Measurements from ENCODE around the gene DNAJC27. TPM values are rescaled to one million over a fixed set of nuclear protein-coding genes. Genes with fewer than 3 reads are reported as not detected.

The DNAJC27 gene
- polyA plus RNA-seq, 1 of the 3 experiments (the other 2 are of a cell fraction): 2.4 TPM

GRCh38 chr2:24917731-24918325, 53.9 kb downstream of the DNAJC27 start:
- DNase-seq: no peak
- no peaks in the 10 kb centered on the region for H3K36me3 ChIP-seq (replicated peaks in 1 of 2; ENCODE audit: control insufficient read depth in 1 of 2, insufficient read depth in 2 of 2, low read length in 1 of 2)
- peaks cover 8% of the 10 kb centered on the region; the same call in 1 of the 2 replicates for H3K79me2 ChIP-seq (ENCODE audit: insufficient read depth)
- peaks cover 6% of the 10 kb centered on the region for H3F3A ChIP-seq (replicated peaks; ENCODE audit: insufficient read depth)
- no peak for TF ChIP-seq MXI1 (IDR thresholded peaks at IDR 0.05; ENCODE audit: low read depth, low read length)
- no peaks in the 10 kb centered on the region for H3K9me3 ChIP-seq
- H2AFZ ChIP-seq (ENCODE audit: low read depth): no peak overlapping the region
- no peak overlapping the region for H3K27ac ChIP-seq (ENCODE audit: low read depth in 2 of 2, low read length in 1 of 2)
- H3K9me2 ChIP-seq: no peaks in the 10 kb centered on the region
- H3K4me2 ChIP-seq: no peak overlapping the region
- ChIA-PET POLR2A (no interaction called here), CTCF (interaction anchor here (1.1 kb wide), 1 partner anchor 278 kb away, joined by 3 read pairs; no protein-coding TSS in a partner anchor)
- peaks cover 6% of the 10 kb centered on the region; the same call in 1 of the 2 replicates for H4K20me1 ChIP-seq (ENCODE audit: insufficient read depth)
- H3K4me3 ChIP-seq (ENCODE audit: low read depth in 2 of 2, low read length in 1 of 2): no peak overlapping the region
- 96% methylated on average over 12 of the region's 12 CpGs for WGBS (ENCODE audit: low lambda C conversion rate)
- H3K27me3 ChIP-seq (ENCODE audit: insufficient read depth): no peaks in the 10 kb centered on the region
- H3K4me1 ChIP-seq (ENCODE audit: control insufficient read depth in 1 of 2, insufficient read depth in 2 of 2, low read depth in 1 of 2, low read length in 1 of 2): peaks cover 0 to 27% of the 10 kb centered on the region in 2 experiments; a peak in 1 of 4 replicates
- H3K9ac ChIP-seq: no peak overlapping the region

DNA sequence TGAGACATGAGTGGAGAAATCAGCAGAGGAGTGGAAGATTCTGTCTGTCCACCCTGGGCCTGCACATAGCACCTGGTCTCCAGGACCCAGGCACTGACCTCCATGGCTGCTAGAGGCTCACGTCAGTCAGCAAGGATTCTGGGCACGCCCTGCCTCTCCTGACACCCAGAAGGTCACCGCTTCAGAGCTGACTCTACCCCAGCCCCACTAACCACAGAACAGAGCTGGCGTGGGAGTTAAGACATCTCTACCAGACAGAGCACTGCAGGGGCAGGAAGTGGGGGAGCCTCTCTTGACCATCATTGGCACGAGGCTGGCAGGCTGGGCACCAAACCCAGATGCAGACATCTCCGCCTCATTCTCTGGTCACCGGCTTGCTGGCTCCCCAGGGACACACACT, 54.7 kb downstream of the DNAJC27 start:
- ChIA-PET POLR2A (no interaction called here), CTCF (interaction anchor here (1.1 kb wide), 1 partner anchor 279 kb away, joined by 3 read pairs; no protein-coding TSS in a partner anchor)
- 87% methylated on average over 3 of the region's 7 CpGs for WGBS (ENCODE audit: low lambda C conversion rate)
- no peaks in the 10 kb centered on the region for H3K9me2 ChIP-seq
- peaks cover 6% of the 10 kb centered on the region for H3F3A ChIP-seq (replicated peaks; ENCODE audit: insufficient read depth)
- no peak overlapping the region for H3K9ac ChIP-seq
- H3K4me2 ChIP-seq: no peak overlapping the region
- no peak for DNase-seq
- H3K36me3 ChIP-seq (replicated peaks in 1 of 2; ENCODE audit: control insufficient read depth in 1 of 2, insufficient read depth in 2 of 2, low read length in 1 of 2): no peaks in the 10 kb centered on the region
- peaks cover 6% of the 10 kb centered on the region; the same call in 1 of the 2 replicates for H4K20me1 ChIP-seq (ENCODE audit: insufficient read depth)
- H3K79me2 ChIP-seq (ENCODE audit: insufficient read depth): peaks cover 8% of the 10 kb centered on the region; the same call in 1 of the 2 replicates
- no peak overlapping the region for H2AFZ ChIP-seq (ENCODE audit: low read depth)
- no peak overlapping the region for H3K4me3 ChIP-seq (ENCODE audit: low read depth in 2 of 2, low read length in 1 of 2)
- no peak overlapping the region for H3K27ac ChIP-seq (ENCODE audit: low read depth in 2 of 2, low read length in 1 of 2)
- peaks cover 0 to 27% of the 10 kb centered on the region in 2 experiments; a peak in 1 of 4 replicates for H3K4me1 ChIP-seq (ENCODE audit: control insufficient read depth in 1 of 2, insufficient read depth in 2 of 2, low read depth in 1 of 2, low read length in 1 of 2)
- TF ChIP-seq, protein P1, sequence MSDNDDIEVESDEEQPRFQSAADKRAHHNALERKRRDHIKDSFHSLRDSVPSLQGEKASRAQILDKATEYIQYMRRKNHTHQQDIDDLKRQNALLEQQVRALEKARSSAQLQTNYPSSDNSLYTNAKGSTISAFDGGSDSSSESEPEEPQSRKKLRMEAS (IDR thresholded peaks at IDR 0.05; ENCODE audit: low read depth): no peak
- TF ChIP-seq GATA2 (CRISPR knock-in tag; IDR thresholded peaks at IDR 0.05) (no peak), MXI1 (IDR thresholded peaks at IDR 0.05; ENCODE audit: low read depth, low read length) (no peak), POLR2AphosphoS5 (IDR thresholded peaks at IDR 0.05; ENCODE audit: low read depth, low read length) (no peak), REST (IDR thresholded peaks at IDR 0.05; ENCODE audit: low read depth, low read length) (no peak), EP300 (IDR thresholded peaks at IDR 0.05; ENCODE audit: borderline replicate concordance in 1 of 2, low read depth in 1 of 2, low read length in 1 of 2) (no peak), FOXJ3 (CRISPR knock-in tag; IDR thresholded peaks at IDR 0.05) (no peak), FOXM1 (IDR thresholded peaks at IDR 0.05; ENCODE audit: low read depth) (no peak), ZBTB33 (IDR thresholded peaks at IDR 0.05; ENCODE audit: borderline replicate concordance, low read depth) (no peak), TCF12 (IDR thresholded peaks at IDR 0.05) (no peak), EZH2phosphoT487 (IDR thresholded peaks at IDR 0.05; ENCODE audit: borderline replicate concordance, low read depth) (no peak), NFIC (IDR thresholded peaks at IDR 0.05; ENCODE audit: borderline replicate concordance) (no peak), YY1 (IDR thresholded peaks at IDR 0.05; ENCODE audit: low read depth) (no peak)
- TF ChIP-seq, protein P2, sequence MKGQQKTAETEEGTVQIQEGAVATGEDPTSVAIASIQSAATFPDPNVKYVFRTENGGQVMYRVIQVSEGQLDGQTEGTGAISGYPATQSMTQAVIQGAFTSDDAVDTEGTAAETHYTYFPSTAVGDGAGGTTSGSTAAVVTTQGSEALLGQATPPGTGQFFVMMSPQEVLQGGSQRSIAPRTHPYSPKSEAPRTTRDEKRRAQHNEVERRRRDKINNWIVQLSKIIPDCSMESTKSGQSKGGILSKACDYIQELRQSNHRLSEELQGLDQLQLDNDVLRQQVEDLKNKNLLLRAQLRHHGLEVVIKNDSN (IDR thresholded peaks at IDR 0.05; ENCODE audit: borderline replicate concordance, low read depth): no peak
- TF ChIP-seq, protein P3, sequence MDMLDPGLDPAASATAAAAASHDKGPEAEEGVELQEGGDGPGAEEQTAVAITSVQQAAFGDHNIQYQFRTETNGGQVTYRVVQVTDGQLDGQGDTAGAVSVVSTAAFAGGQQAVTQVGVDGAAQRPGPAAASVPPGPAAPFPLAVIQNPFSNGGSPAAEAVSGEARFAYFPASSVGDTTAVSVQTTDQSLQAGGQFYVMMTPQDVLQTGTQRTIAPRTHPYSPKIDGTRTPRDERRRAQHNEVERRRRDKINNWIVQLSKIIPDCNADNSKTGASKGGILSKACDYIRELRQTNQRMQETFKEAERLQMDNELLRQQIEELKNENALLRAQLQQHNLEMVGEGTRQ (IDR thresholded peaks at IDR 0.05; ENCODE audit: borderline replicate concordance, low read depth, low read length): no peak
- no peaks in the 10 kb centered on the region for H3K9me3 ChIP-seq
- no peaks in the 10 kb centered on the region for H3K27me3 ChIP-seq (ENCODE audit: insufficient read depth)
